ENCODE results near the gene SGTA.

- TF ChIP-seq REST (IDR thresholded peaks at IDR 0.05; ENCODE audit: unreplicated experiment) (peak; percentile 3), CREB1 (CRISPR knock-in tag; IDR thresholded peaks at IDR 0.05; ENCODE audit: low read depth) (no peak), CTCF (conservative IDR thresholded peaks at IDR 0.05; ENCODE audit: low read depth in 2 of 2) (no peak), POLR2AphosphoS5 (IDR thresholded peaks at IDR 0.05; ENCODE audit: low read depth) (no peak), EZH2 (IDR thresholded peaks at IDR 0.05; ENCODE audit: low read depth, unreplicated experiment) (no peak), EZH2phosphoT487 (IDR thresholded peaks at IDR 0.05; ENCODE audit: unreplicated experiment) (no peak), STAT1 (IDR thresholded peaks at IDR 0.05; ENCODE audit: unreplicated experiment) (no peak), ETS1 (IDR thresholded peaks at IDR 0.05) (no peak), ZNF462 (CRISPR knock-in tag; IDR thresholded peaks at IDR 0.05) (no peak), JUNB (IDR thresholded peaks at IDR 0.05; ENCODE audit: unreplicated experiment) (no peak), NANOG (IDR thresholded peaks at IDR 0.05; ENCODE audit: borderline replicate concordance) (no peak), ZNF114 (CRISPR knock-in tag; IDR thresholded peaks at IDR 0.05) (no peak)
Observed at GRCh38 chr19:2719920-2720776, 62.9 kb downstream of the SGTA start.
